ENCODE results near the gene LIMCH1.

- TF ChIP-seq POLR2A (IDR thresholded peaks at IDR 0.05; ENCODE audit: low read depth, low read length) (no peak), TAF1 (IDR thresholded peaks at IDR 0.05; ENCODE audit: low read depth, low read length) (no peak), POLR2AphosphoS5 (IDR thresholded peaks at IDR 0.05; ENCODE audit: low read depth, low read length) (no peak)
Observed at GRCh38 chr4:41631523-41631922, 93.6 kb downstream of the LIMCH1 start.

Measured in GM12891 (cell line).